Keratinocyte (primary cell): Measurements from ENCODE around the gene ABL1. TPM values are rescaled to one million over a fixed set of nuclear protein-coding genes. Genes with fewer than 3 reads are reported as not detected.

Experiments
- DNase-seq: peaks from one replicate; pipeline ENCODE4 v3.0.0-alpha.2; 2011; ENCODE audit warnings: low read depth, missing footprints, low spot score
- FAIRE-seq: peaks from 2 replicates; lab custom pipeline; 2011; peaks lifted over from hg19 to GRCh38; lab: Jason Lieb, UNC
- H2AFZ ChIP-seq: 2 replicates; pipeline ENCODE4 v1.6.0; 2012; ENCODE audit warnings: low read length, control low read depth, inconsistent platforms; ENCODE audit not compliant: control insufficient read depth
- H3K27ac ChIP-seq: 2 replicates; pipeline ENCODE4 v1.5.1; 2011; ENCODE audit warnings: low read length; ENCODE audit not compliant: control insufficient read depth, insufficient read depth
- H3K27me3 ChIP-seq: 3 replicates; pipeline ENCODE4 v1.6.0; 2011; ENCODE audit warnings: low read length; ENCODE audit not compliant: control insufficient read depth, insufficient read depth; ENCODE audit errors: extremely low read depth
- H3K36me3 ChIP-seq, 2 experiments: 2 replicates in 1 of 2; 3 replicates in 1 of 2; pipeline ENCODE4 v1.5.1; 2011; ENCODE audit warnings: low read length in 2 of 2, mild to moderate bottlenecking in 1 of 2; ENCODE audit not compliant: control insufficient read depth in 2 of 2, insufficient read depth in 2 of 2; ENCODE audit errors: extremely low read depth in 1 of 2
- H3K4me1 ChIP-seq: 3 replicates; pipeline ENCODE4 v1.5.1; 2011; ENCODE audit warnings: low read length; ENCODE audit not compliant: control insufficient read depth, insufficient read depth; ENCODE audit errors: extremely low read depth
- H3K4me2 ChIP-seq: 3 replicates; pipeline ENCODE4 v1.6.0; 2011; ENCODE audit warnings: low read depth, low read length; ENCODE audit not compliant: control insufficient read depth, insufficient read depth; ENCODE audit errors: extremely low read depth
- H3K4me3 ChIP-seq, 3 experiments: fragments of 200-600 bp in 1 of 3; sonication (generic) in 1 of 3; 2 replicates in 2 of 3; 3 replicates in 1 of 3; pipeline ENCODE4 v1.5.1; 2011 to 2016; ENCODE audit warnings: low read length in 3 of 3, mild to moderate bottlenecking in 3 of 3, control low read depth in 2 of 3, inconsistent platforms in 1 of 3, low read depth in 1 of 3, mixed read lengths in 1 of 3, mixed run types in 1 of 3, moderate library complexity in 1 of 3; ENCODE audit not compliant: control insufficient read depth in 2 of 3, insufficient read depth in 2 of 3; ENCODE audit errors: extremely low read depth in 1 of 3
- H3K79me2 ChIP-seq: 2 replicates; pipeline ENCODE4 v1.6.0; 2012; ENCODE audit warnings: low read length; ENCODE audit not compliant: control insufficient read depth, insufficient read depth
- H3K9ac ChIP-seq: 3 replicates; pipeline ENCODE4 v1.6.0; 2011; ENCODE audit warnings: low read length; ENCODE audit not compliant: control insufficient read depth, insufficient read depth; ENCODE audit errors: extremely low read depth
- H3K9me1 ChIP-seq: 3 replicates; pipeline ENCODE4 v1.6.0; 2011; ENCODE audit warnings: low read length; ENCODE audit not compliant: control insufficient read depth, insufficient read depth; ENCODE audit errors: extremely low read depth
- H3K9me3 ChIP-seq: 2 replicates; pipeline ENCODE4 v1.5.1; 2012; ENCODE audit warnings: low read depth, low read length; ENCODE audit not compliant: control insufficient read depth
- H4K20me1 ChIP-seq: 3 replicates; pipeline ENCODE4 v1.6.0; 2011; ENCODE audit warnings: low read length; ENCODE audit not compliant: control insufficient read depth, insufficient read depth; ENCODE audit errors: extremely low read depth
- EZH2 ChIP-seq: IDR thresholded peaks from one replicate; pipeline ENCODE4 v1.6.1; 2012; ENCODE audit warnings: inconsistent platforms, mild to moderate bottlenecking, low read length, moderate library complexity
- dilution Hi-C: fragments of 300-500 bp; cut with MboI; formaldehyde crosslinking; loops from one replicate; pipeline ENCODE4 v1.7.0; 2020; ENCODE audit warnings: low sequenced_read_pairs; ENCODE audit not compliant: extremely low pct_ligation_motif_present
- polyA plus RNA-seq, 5 experiments: library from polyadenylated mRNA; depleted of rRNA in 3 of 5; stranded (reverse) in 3 of 5; stranded (forward) in 1 of 5; unstranded in 1 of 5; fragments of >200 nt; gene quantifications; 1 replicate in 1 of 5; 2 replicates in 3 of 5; 3 replicates in 1 of 5; pipeline versions ENCODE4 v1.2.1 to v1.2.3, GENCODE V29; 2011 to 2012; ENCODE audit warnings: missing spikeins in 2 of 5, low read depth in 1 of 5, low replicate concordance in 1 of 5
- TF ChIP-seq, protein P1 (sequence below), 3 experiments: IDR thresholded peaks in 1 of 3; conservative IDR thresholded peaks in 1 of 3; optimal IDR thresholded peaks in 1 of 3; 2 replicates in 2 of 3; 3 replicates in 1 of 3; pipeline versions ENCODE3 to v1.5.1; 2011; ENCODE audit warnings: low read length in 3 of 3, mild to moderate bottlenecking in 3 of 3, moderate library complexity in 2 of 3, control low read depth in 1 of 3, inconsistent platforms in 1 of 3; ENCODE audit not compliant: insufficient read depth in 2 of 3; ENCODE audit errors: extremely low read depth in 1 of 3

Gene ABL1
- polyA plus RNA-seq, 1 donor (not counting 4 experiments of a cell fraction or from before 2014, with no cell fraction given): 17.0 TPM

DNA sequence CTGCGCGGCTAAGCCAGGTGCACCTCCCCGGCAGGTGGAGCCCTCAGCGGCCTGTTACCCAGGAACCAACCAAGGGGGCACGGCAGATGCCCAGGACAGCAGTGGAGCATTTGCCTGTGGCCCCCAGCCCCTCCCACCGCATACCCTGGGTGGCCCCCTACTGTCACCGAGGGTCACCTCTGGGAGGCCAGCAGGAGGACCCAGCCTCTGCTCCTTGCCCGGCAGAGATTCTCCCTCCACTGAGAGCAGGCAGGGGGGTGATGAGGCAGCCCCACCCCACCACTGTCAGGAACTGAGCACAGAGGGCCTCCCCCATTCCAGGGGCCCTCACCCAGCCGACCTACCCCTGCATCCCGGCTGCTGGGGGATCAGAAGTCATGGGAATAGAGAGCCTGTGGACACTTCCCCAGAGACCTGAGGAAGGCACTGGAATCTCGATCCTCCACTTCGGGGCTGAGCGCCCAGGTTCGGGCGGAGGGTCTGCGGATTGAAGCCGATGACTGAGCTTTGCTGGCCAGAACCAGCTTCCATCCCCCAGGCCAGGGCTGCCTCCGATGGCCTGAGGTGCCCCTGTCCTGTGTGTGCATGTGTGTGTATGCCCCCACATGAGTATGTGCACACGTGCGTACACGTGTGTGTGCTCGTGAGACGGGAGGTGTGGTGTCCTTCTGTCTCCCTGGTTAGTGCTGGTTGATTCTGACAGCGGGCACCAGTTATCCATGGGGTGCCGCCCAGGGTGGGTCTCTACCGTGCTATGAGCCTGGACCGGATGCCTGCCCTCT lies 61.4 kb downstream of the ABL1 start, which contains the start of gene QRFP:
QRFP (minus strand) TSS at position 580 of the 782 bp plus-strand sequence. CDS start 2,974 bp downstream, outside the sequence.
- DNase-seq: no peak

DNA sequence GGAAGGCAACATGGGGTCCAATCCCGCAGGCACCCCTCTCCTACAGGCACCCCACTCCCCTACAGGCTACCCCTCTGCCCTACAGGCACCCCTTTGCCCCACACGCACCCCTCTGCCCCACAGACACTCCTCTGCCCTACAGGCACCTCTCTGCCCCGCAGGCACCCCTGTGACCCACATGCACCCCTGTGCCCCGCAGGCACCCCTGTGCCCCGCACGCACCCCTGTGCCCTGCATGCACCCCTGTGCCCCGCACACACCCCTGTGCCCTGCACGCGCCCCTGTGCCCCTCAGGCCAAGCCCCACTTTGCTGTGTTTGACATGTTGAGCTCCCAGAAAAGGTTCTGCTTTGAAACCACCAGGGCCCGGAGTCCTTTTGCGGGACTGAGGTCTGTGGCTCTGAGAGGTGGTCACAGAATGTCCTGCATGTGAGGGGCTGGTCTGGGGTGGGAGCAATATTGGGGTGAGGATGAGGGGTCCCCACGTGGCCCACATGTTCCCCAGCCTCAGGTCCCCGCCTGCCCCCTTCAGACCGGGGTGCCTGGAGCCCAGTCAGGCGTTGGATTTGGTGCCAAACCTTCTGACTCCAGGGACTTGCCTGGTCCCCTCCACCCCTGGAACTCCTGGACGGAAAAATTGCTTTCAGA lies 62.2 kb downstream of the ABL1 start:
- Histone ChIP-seq H3K4me3 (no peak overlapping the region), H4K20me1 (peaks cover 3% of the 10 kb centered on the region), H3K36me3 (peaks cover 0 to 3% of the 10 kb centered on the region in 2 experiments), H3K27me3 (peaks cover 56% of the 10 kb centered on the region), H2AFZ (no peak overlapping the region), H3K27ac (no peak overlapping the region), H3K9me1 (no peaks in the 10 kb centered on the region), H3K9ac (no peak overlapping the region), H3K9me3 (no peaks in the 10 kb centered on the region), H3K4me2 (no peak overlapping the region), H3K4me1 (no peaks in the 10 kb centered on the region), H3K79me2 (no peaks in the 10 kb centered on the region)
- TF ChIP-seq, protein P1, sequence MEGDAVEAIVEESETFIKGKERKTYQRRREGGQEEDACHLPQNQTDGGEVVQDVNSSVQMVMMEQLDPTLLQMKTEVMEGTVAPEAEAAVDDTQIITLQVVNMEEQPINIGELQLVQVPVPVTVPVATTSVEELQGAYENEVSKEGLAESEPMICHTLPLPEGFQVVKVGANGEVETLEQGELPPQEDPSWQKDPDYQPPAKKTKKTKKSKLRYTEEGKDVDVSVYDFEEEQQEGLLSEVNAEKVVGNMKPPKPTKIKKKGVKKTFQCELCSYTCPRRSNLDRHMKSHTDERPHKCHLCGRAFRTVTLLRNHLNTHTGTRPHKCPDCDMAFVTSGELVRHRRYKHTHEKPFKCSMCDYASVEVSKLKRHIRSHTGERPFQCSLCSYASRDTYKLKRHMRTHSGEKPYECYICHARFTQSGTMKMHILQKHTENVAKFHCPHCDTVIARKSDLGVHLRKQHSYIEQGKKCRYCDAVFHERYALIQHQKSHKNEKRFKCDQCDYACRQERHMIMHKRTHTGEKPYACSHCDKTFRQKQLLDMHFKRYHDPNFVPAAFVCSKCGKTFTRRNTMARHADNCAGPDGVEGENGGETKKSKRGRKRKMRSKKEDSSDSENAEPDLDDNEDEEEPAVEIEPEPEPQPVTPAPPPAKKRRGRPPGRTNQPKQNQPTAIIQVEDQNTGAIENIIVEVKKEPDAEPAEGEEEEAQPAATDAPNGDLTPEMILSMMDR (optimal IDR thresholded peaks at IDR 0.05 in 1 of 3, IDR thresholded peaks at IDR 0.05 in 1 of 3, conservative IDR thresholded peaks at IDR 0.05 in 1 of 3; ENCODE audit: extremely low read depth in 1 of 3, insufficient read depth in 2 of 3, low read length in 3 of 3): no peak
- no peak for TF ChIP-seq EZH2
- DNase-seq: no peak
- FAIRE-seq: no peak
- dilution Hi-C loops: no loop called here

More for the DNA sequence above, 61.4 kb downstream of the ABL1 start, which contains the start of gene QRFP:
- Histone ChIP-seq H3K9me1 (no peaks in the 10 kb centered on the region), H3K9me3 (no peaks in the 10 kb centered on the region), H3K79me2 (no peaks in the 10 kb centered on the region), H4K20me1 (peaks cover 3% of the 10 kb centered on the region), H3K9ac (no peak within 1 kb of the TSS), H3K4me3 (no peak within 1 kb of the TSS), H3K4me2 (no peak within 1 kb of the TSS), H3K4me1 (no peaks in the 10 kb centered on the region), H3K27me3 (peaks cover 48% of the 10 kb centered on the region), H3K36me3 (peaks cover 0 to 3% of the 10 kb centered on the region in 2 experiments), H3K27ac (no peak within 1 kb of the TSS), H2AFZ (no peak within 1 kb of the TSS)
- FAIRE-seq: no peak
- dilution Hi-C loops: no loop called here
- no peak for TF ChIP-seq EZH2
- TF ChIP-seq, protein P1 (optimal IDR thresholded peaks at IDR 0.05 in 1 of 3, IDR thresholded peaks at IDR 0.05 in 1 of 3, conservative IDR thresholded peaks at IDR 0.05 in 1 of 3; ENCODE audit: extremely low read depth in 1 of 3, insufficient read depth in 2 of 3, low read length in 3 of 3): peak in 1 of 3 experiments; percentile 6
